Activated CD4-positive, alpha-beta T cell treated with anti-CD3 and anti-CD28 coated beads, Interleukin-2, amount 10 ng/mL, durations not matched to agents 7 days and 5 days (primary cell): ENCODE data around the gene ITGB4. TPM values are rescaled to one million over a fixed set of nuclear protein-coding genes. Genes with fewer than 3 reads are reported as not detected.
A peak's percentile ranks its signal among the peaks of the same experiment; 100 is the strongest.

ENCODE experiments used
- CTCF ChIA-PET: fragments of 350-600 bp; sonication (Branson Sonifier 250); formaldehyde crosslinking; loops from one replicate; lab custom pipeline; 2021; ENCODE audit warnings: antibody characterized with exemption; lab: Charles Lee
- POLR2A ChIA-PET: fragments of 350-600 bp; sonication (Branson Sonifier 250); formaldehyde crosslinking; loops from one replicate; lab custom pipeline; 2021; ENCODE audit warnings: antibody characterized with exemption; lab: Charles Lee
- DNase-seq: peaks from one replicate; pipeline ENCODE4 v3.0.0-alpha.2; 2020
- H3K27ac Mint-ChIP-seq: one replicate; pipeline ENCODE4 v1.8.0; 2021; ENCODE audit warnings: mild to moderate bottlenecking, moderate library complexity, mixed read lengths
- H3K27me3 Mint-ChIP-seq: one replicate; pipeline ENCODE4 v1.8.0; 2021; ENCODE audit warnings: mixed read lengths
- H3K36me3 Mint-ChIP-seq: one replicate; pipeline ENCODE4 v1.8.0; 2021; ENCODE audit warnings: low read depth, mixed read lengths
- H3K4me1 Mint-ChIP-seq: one replicate; pipeline ENCODE4 v1.8.0; 2021; ENCODE audit warnings: mixed read lengths
- H3K4me3 Mint-ChIP-seq: one replicate; pipeline ENCODE4 v1.8.0; 2021; ENCODE audit warnings: mild to moderate bottlenecking, moderate library complexity, mixed read lengths
- H3K9me3 Mint-ChIP-seq: one replicate; pipeline ENCODE4 v1.8.0; 2021; ENCODE audit warnings: mixed read lengths
- microRNA-seq: library from miRNA; unstranded; fragments of <30 nt; microRNA quantifications from one replicate; pipeline ENCODE4 v1.2.0, GENCODE V29; 2021; ENCODE audit warnings: borderline microRNAs expressed, borderline replicate concordance
- total RNA-seq, 2 experiments: library from RNA; stranded (reverse); gene quantifications; one replicate each; pipeline ENCODE4 v1.2.3, GENCODE V29; 2021

ITGB4 gene
- total RNA-seq, 2 experiments from 2014 or later = 0.55 to 0.96 TPM

DNA sequence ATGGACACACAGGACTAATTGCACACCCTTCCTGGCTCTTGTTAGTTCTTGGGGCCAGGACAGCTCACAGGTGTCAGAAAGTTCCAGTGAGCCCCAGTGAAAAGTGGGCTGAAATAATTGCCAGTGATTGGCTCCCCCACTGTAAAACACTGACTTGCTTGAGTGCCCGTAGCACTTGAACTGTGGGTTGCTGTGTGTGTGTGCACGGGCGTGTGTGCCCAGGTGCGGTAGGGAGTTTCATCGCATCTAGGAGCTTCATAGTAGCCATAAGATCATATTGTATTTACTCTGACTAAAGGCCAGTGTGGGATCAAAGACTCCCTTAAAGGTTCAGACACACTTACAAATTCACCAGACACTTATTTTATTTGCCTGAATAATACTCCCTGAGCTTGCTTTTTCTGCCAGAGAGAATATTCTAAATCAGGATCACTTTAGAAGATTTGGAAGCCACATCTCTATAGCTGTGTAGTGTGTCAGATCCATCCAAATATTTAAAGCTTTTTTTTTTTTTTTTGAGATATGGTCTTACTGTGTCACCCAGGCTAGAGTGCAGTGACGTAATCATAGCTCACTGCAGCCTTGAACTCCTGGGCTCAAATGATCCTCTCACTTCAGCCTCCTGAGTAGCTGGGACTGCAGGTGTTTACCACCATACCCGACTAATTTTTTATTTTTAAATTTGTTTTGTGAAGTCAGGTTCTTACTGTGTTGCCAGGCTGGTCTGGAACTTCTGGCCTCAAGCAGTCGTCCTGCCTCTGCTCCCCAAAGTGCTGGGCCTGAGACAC, 74.8 kb downstream of the ITGB4 start:
- ChIA-PET CTCF (interaction anchor here (0.6 to 3.0 kb wide), 14 partner anchors 8 to 558 kb away, joined by 3 to 7 read pairs (median 4); partner anchors contain the start of genes PRPSAP1 and TRIM65), POLR2A (no interaction called here)
- Mint-ChIP-seq H3K4me3 (no peak overlapping the region), H3K27ac (no peak overlapping the region), H3K36me3 (peaks cover 23% of the 10 kb centered on the region), H3K4me1 (peaks cover 23% of the 10 kb centered on the region), H3K27me3 (no peaks in the 10 kb centered on the region), H3K9me3 (no peaks in the 10 kb centered on the region)
- no peak for DNase-seq

DNA sequence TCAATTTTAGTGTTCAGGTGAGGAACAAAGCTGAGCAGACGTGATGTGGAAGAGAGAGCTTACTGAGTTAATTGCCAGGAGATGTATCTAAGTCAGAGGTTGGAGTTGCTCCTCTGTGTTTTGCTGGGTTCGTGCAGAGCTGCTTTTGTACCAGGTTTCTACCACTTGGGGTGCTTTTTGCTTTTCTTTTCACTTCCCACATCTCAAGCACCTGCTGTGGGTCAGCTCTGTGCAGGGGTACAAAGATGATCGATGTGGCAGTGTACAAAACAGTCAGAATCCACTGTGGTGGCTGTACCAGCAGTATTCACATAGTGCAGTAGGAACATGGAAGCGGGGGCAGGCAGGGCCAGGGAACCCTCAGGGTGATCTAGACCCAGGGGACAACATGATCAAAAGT, 78.1 kb downstream of the ITGB4 start:
- H3K27ac Mint-ChIP-seq = no peak overlapping the region
- POLR2A ChIA-PET = interaction anchor here (0.7 to 1.6 kb wide), 2 partner anchors 19 to 49 kb away, joined by 5 to 6 read pairs; a partner anchor contains a TSS
- DNase-seq = no peak

DNA sequence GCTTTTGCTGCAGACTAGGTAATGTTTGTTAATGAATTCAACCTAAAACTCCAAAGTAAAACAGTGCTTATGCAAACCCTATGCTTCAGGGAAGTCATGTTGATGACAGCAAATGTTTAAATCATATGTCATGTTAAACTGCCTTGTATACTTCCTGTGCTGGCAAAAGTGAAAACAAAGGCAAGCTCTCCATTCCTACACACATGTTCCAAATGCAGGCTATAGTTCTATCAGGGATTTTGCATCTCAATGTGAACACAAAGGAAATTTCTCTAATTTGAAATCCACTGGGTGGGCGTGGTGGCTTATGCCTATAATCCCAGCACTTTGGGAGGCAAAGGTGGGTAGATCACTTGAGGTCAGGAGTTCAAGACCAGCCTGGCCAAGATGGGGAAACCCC, 82.6 kb downstream of the ITGB4 start:
- ChIA-PET POLR2A (no interaction called here), CTCF (interaction anchor here (0.6 to 2.0 kb wide), 7 partner anchors 8 to 99 kb away, joined by 3 to 7 read pairs (median 4); no protein-coding TSS in a partner anchor)
- no peaks in the 10 kb centered on the region for H3K9me3 Mint-ChIP-seq
- H3K27me3 Mint-ChIP-seq = no peaks in the 10 kb centered on the region
- H3K4me1 Mint-ChIP-seq = peaks cover 14% of the 10 kb centered on the region
- peak overlapping the region; percentile 65 for H3K27ac Mint-ChIP-seq
- no peak overlapping the region for H3K4me3 Mint-ChIP-seq
- DNase-seq = no peak
- peaks cover 8% of the 10 kb centered on the region for H3K36me3 Mint-ChIP-seq

More for the DNA sequence above, 78.1 kb downstream of the ITGB4 start:
- Mint-ChIP-seq H3K4me3 (no peak overlapping the region), H3K27me3 (no peaks in the 10 kb centered on the region), H3K9me3 (no peaks in the 10 kb centered on the region), H3K4me1 (peaks cover 23% of the 10 kb centered on the region), H3K36me3 (peaks cover 11% of the 10 kb centered on the region)
- CTCF ChIA-PET = interaction anchor here (1.1 to 1.4 kb wide), 3 partner anchors 14 to 46 kb away, joined by 3 to 4 read pairs (median 3); no protein-coding TSS in a partner anchor

DNA sequence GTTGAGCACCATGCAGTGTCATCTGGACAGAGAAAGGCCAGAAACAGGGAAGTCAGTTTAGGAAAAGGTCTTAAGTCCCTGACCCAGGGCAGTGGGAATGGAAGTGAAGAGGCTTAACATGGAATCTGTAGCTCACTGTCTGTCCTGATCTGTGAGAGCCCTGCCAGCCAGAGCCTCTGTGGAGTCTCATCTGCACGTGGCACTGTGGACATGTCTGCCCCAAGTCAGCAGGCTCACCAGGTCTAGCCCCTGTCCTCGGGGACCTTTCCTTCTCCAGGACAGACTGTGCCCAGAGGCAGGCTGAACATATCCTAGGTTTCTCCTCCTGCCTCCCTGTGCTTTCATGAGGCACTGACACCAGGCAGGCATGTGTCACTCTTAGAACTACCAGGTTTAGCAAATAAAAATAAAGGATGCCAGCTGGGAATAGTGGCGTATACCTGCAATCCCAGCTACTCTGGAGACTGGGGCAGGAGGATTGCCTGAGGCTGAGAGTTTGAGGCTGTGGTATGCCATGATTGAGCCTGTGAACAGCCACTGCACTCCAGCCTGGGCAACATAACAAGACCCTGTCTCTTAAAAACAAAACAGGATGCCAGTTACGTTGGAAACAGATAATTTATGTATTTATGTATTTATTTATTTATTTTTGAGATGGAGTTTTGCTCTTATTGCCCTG, 85.7 kb downstream of the ITGB4 start:
- H3K4me3 Mint-ChIP-seq = no peak overlapping the region
- no peaks in the 10 kb centered on the region for H3K27me3 Mint-ChIP-seq
- no peak for DNase-seq
- ChIA-PET CTCF (interaction anchor here (1.2 to 2.6 kb wide), 4 partner anchors 8 to 34 kb away, joined by 3 to 11 read pairs (median 3); partner anchors contain the start of gene UNK), POLR2A (no interaction called here)
- peaks cover 13% of the 10 kb centered on the region for H3K4me1 Mint-ChIP-seq
- H3K27ac Mint-ChIP-seq = no peak overlapping the region
- H3K36me3 Mint-ChIP-seq = peaks cover 2% of the 10 kb centered on the region
- H3K9me3 Mint-ChIP-seq = no peaks in the 10 kb centered on the region

Small RNAs within 50 kb of the gene (microRNA-seq; reads per million reads assigned to microRNA genes)
- gene MIR4738 = not detected

Other genes with a start within 250 kb of the ITGB4 start
- 1 to 10 TPM in 1 of 2 experiments, under 1 TPM in 1; 0.47 to 1.1 TPM for gene CASKIN2, start 205.9 kb upstream of the ITGB4 start, total RNA-seq
- gene TSEN54, start 204.9 kb upstream of the ITGB4 start, total RNA-seq = 10 to 100 TPM; 48.8 to 59.2 TPM
- 10 to 100 TPM; 17.8 to 24.2 TPM for gene LLGL2, start 195.8 kb upstream of the ITGB4 start, total RNA-seq
- 10 to 100 TPM; 11.0 to 13.4 TPM for gene MYO15B, start 133.7 kb upstream of the ITGB4 start, total RNA-seq
- under 1 TPM; 0.10 to 0.12 TPM for gene SMIM5, start 88.0 kb upstream of the ITGB4 start, total RNA-seq
- gene RECQL5, start 54.3 kb upstream of the ITGB4 start, total RNA-seq = 10 to 100 TPM; 44.7 to 47.1 TPM
- gene SAP30BP, start 54.1 kb upstream of the ITGB4 start, total RNA-seq = 10 to 100 TPM; 97.0 to 97.5 TPM
- 10 to 100 TPM; 40.9 to 44.7 TPM for gene GALK1, start 43.7 kb downstream of the ITGB4 start, total RNA-seq
- gene UNK, start 63.3 kb downstream of the ITGB4 start, total RNA-seq = 10 to 100 TPM; 27.1 to 28.7 TPM
- gene UNC13D, start 122.9 kb downstream of the ITGB4 start, total RNA-seq = 100 to 1,000 TPM; 161 to 182 TPM
- 10 to 100 TPM; 76.8 to 83.5 TPM for gene WBP2, start 133.9 kb downstream of the ITGB4 start, total RNA-seq
- gene TRIM47, start 157.1 kb downstream of the ITGB4 start, total RNA-seq = 10 to 100 TPM; 33.9 to 43.4 TPM
- gene TRIM65, start 175.5 kb downstream of the ITGB4 start, total RNA-seq = 10 to 100 TPM; 26.5 to 28.7 TPM
- gene MRPL38, start 183.4 kb downstream of the ITGB4 start, total RNA-seq = 10 to 100 TPM; 95.9 to 97.5 TPM
- 10 to 100 TPM; 21.7 to 23.5 TPM for gene FBF1, start 219.6 kb downstream of the ITGB4 start, total RNA-seq